HEK293 (cell line): ENCODE measurements around the gene MYO5B.
A peak's percentile ranks its signal among the peaks of the same experiment; 100 is the strongest.

ENCODE experiments used
- CTCF ChIA-PET: fragments of 350-600 bp; formaldehyde crosslinking; extraction: SDS; loops from one replicate; lab custom pipeline; 2021; ENCODE audit warnings: antibody characterized with exemption; lab: Yijun Ruan, JAX
- POLR2A ChIA-PET: fragments of 300-600 bp; formaldehyde crosslinking; extraction: SDS; loops from one replicate; lab custom pipeline; 2020; ENCODE audit warnings: antibody characterized with exemption, inconsistent platforms; lab: Yijun Ruan, JAX
- H3K27ac ChIP-seq: fragments of 200-500 bp; sonication (Bioruptor generic); 2 replicates; pipeline ENCODE4 v1.5.1; 2014; ENCODE audit warnings: low read depth, low read length, control low read depth, inconsistent platforms; ENCODE audit errors: extremely low read depth
- H3K36me3 ChIP-seq, 2 experiments: fragments of 200-500 bp in 1 of 2; sonication (Bioruptor generic) in 1 of 2; 1 replicate in 1 of 2; 2 replicates in 1 of 2; pipeline ENCODE4 v1.5.1; 2014 to 2017; ENCODE audit warnings: inconsistent platforms in 2 of 2, low read length in 2 of 2; ENCODE audit not compliant: control insufficient read depth in 2 of 2, insufficient read depth in 1 of 2
- H3K4me1 ChIP-seq: fragments of 200-500 bp; sonication (Bioruptor generic); 2 replicates; pipeline ENCODE4 v1.5.1; 2014; ENCODE audit warnings: mild to moderate bottlenecking, low read length, inconsistent platforms; ENCODE audit not compliant: control insufficient read depth, insufficient read depth
- H3K4me3 ChIP-seq: 2 replicates; pipeline ENCODE4 v1.5.1; 2011; ENCODE audit warnings: low read depth, mild to moderate bottlenecking, control low read depth, low read length, moderate library complexity
- H3K9me3 ChIP-seq: fragments of 200-500 bp; sonication (Bioruptor generic); 2 replicates; pipeline ENCODE4 v1.5.1; 2014; ENCODE audit warnings: low read depth, low read length, inconsistent platforms; ENCODE audit not compliant: control insufficient read depth, insufficient read depth
- FEZF1 ChIP-seq: fragments of 450-650 bp; formaldehyde crosslinking; IDR thresholded peaks from 2 replicates; pipeline ENCODE4 v1.5.1; 2016; ENCODE audit warnings: missing biosample characterization, missing genetic modification characterization
- GLI4 ChIP-seq: fragments of 450-650 bp; formaldehyde crosslinking; IDR thresholded peaks from 2 replicates; pipeline ENCODE4 v1.5.1; 2016; ENCODE audit warnings: missing biosample characterization, missing genetic modification characterization
- GLIS2 ChIP-seq: fragments of 450-650 bp; formaldehyde crosslinking; IDR thresholded peaks from 2 replicates; pipeline ENCODE4 v1.5.1; 2016; ENCODE audit warnings: missing biosample characterization, missing genetic modification characterization
- HOXD13 ChIP-seq: sonication (generic); formaldehyde crosslinking; IDR thresholded peaks from 2 replicates; pipeline ENCODE4 v1.8.0; 2022; ENCODE audit warnings: missing genetic modification reagents, borderline replicate concordance
- OSR2 ChIP-seq: fragments of 450-650 bp; formaldehyde crosslinking; IDR thresholded peaks from 2 replicates; pipeline ENCODE4 v1.5.1; 2016; ENCODE audit warnings: missing biosample characterization, missing genetic modification characterization
- SP3 ChIP-seq: fragments of 450-650 bp; formaldehyde crosslinking; IDR thresholded peaks from 2 replicates; pipeline ENCODE4 v1.5.1; 2016; ENCODE audit warnings: missing biosample characterization, missing genetic modification characterization
- TRIM28 ChIP-seq: IDR thresholded peaks from 2 replicates; pipeline ENCODE4 v1.6.1; 2011; ENCODE audit warnings: low read length, control low read depth, borderline replicate concordance
- TSHZ1 ChIP-seq: fragments of 450-650 bp; formaldehyde crosslinking; IDR thresholded peaks from 2 replicates; pipeline ENCODE4 v1.5.1; 2016; ENCODE audit warnings: missing biosample characterization, missing genetic modification characterization, borderline replicate concordance
- ZNF184 ChIP-seq: fragments of 450-650 bp; IDR thresholded peaks from 2 replicates; pipeline ENCODE4 v1.5.1; 2018; ENCODE audit warnings: missing biosample characterization, mild to moderate bottlenecking, missing genetic modification characterization
- ZNF248 ChIP-seq: fragments of 450-650 bp; formaldehyde crosslinking; IDR thresholded peaks from 2 replicates; pipeline ENCODE4 v1.5.1; 2017; ENCODE audit warnings: missing biosample characterization, missing genetic modification characterization
- ZNF311 ChIP-seq: fragments of 450-650 bp; formaldehyde crosslinking; IDR thresholded peaks from 2 replicates; pipeline ENCODE4 v1.5.1; 2017; ENCODE audit warnings: missing biosample characterization, missing genetic modification characterization, borderline replicate concordance
- ZNF335 ChIP-seq: fragments of 450-650 bp; formaldehyde crosslinking; conservative IDR thresholded peaks from 2 replicates; pipeline ENCODE4 v1.5.1; 2016; ENCODE audit warnings: missing biosample characterization, missing genetic modification characterization
- ZNF366 ChIP-seq: fragments of 450-650 bp; formaldehyde crosslinking; conservative IDR thresholded peaks from 2 replicates; pipeline ENCODE4 v1.5.1; 2016; ENCODE audit warnings: missing biosample characterization, missing genetic modification characterization
- ZNF391 ChIP-seq: fragments of 450-650 bp; formaldehyde crosslinking; IDR thresholded peaks from 2 replicates; pipeline ENCODE4 v1.5.1; 2016; ENCODE audit warnings: low read depth, missing biosample characterization, missing genetic modification characterization, borderline replicate concordance
- ZNF423 ChIP-seq: fragments of 450-650 bp; formaldehyde crosslinking; IDR thresholded peaks from 2 replicates; pipeline ENCODE4 v1.5.1; 2016; ENCODE audit warnings: missing biosample characterization, missing genetic modification characterization
- ZNF426 ChIP-seq: fragments of 450-650 bp; formaldehyde crosslinking; IDR thresholded peaks from 2 replicates; pipeline ENCODE4 v1.5.1; 2017; ENCODE audit warnings: missing biosample characterization, missing genetic modification characterization, mild to moderate bottlenecking, inconsistent platforms, moderate library complexity
- ZNF544 ChIP-seq: fragments of 450-650 bp; formaldehyde crosslinking; IDR thresholded peaks from 2 replicates; pipeline ENCODE4 v1.5.0; 2017; ENCODE audit warnings: missing biosample characterization, missing genetic modification characterization
- ZNF629 ChIP-seq: fragments of 450-650 bp; formaldehyde crosslinking; IDR thresholded peaks from 2 replicates; pipeline ENCODE4 v1.5.1; 2017; ENCODE audit warnings: missing biosample characterization, missing genetic modification characterization
- ZNF639 ChIP-seq: fragments of 450-650 bp; formaldehyde crosslinking; IDR thresholded peaks from 2 replicates; pipeline ENCODE4 v1.5.1; 2016; ENCODE audit warnings: missing biosample characterization, missing genetic modification characterization
- ZNF670 ChIP-seq: fragments of 450-650 bp; formaldehyde crosslinking; IDR thresholded peaks from 2 replicates; pipeline ENCODE4 v1.5.1; 2016; ENCODE audit warnings: missing biosample characterization, missing genetic modification characterization, low read depth
- ZNF692 ChIP-seq: fragments of 450-650 bp; formaldehyde crosslinking; IDR thresholded peaks from 2 replicates; pipeline ENCODE4 v1.5.1; 2016; ENCODE audit warnings: missing biosample characterization, missing genetic modification characterization
- ZXDB ChIP-seq: fragments of 450-650 bp; formaldehyde crosslinking; IDR thresholded peaks from 2 replicates; pipeline ENCODE4 v1.5.1; 2016; ENCODE audit warnings: missing biosample characterization, missing genetic modification characterization
- TF ChIP-seq, protein P1 (sequence below): fragments of 450-650 bp; formaldehyde crosslinking; IDR thresholded peaks from 2 replicates; pipeline ENCODE4 v1.5.1; 2017; ENCODE audit warnings: missing biosample characterization, missing genetic modification characterization
- TF ChIP-seq, protein P2 (sequence below): fragments of 450-650 bp; formaldehyde crosslinking; IDR thresholded peaks from 2 replicates; pipeline ENCODE4 v1.5.1; 2016; ENCODE audit warnings: missing biosample characterization, missing genetic modification characterization
- TF ChIP-seq, protein P3 (sequence below): fragments of 450-650 bp; formaldehyde crosslinking; IDR thresholded peaks from 2 replicates; pipeline ENCODE4 v1.5.1; 2016; ENCODE audit warnings: missing biosample characterization, missing genetic modification characterization, low read depth

The MYO5B gene

DNA sequence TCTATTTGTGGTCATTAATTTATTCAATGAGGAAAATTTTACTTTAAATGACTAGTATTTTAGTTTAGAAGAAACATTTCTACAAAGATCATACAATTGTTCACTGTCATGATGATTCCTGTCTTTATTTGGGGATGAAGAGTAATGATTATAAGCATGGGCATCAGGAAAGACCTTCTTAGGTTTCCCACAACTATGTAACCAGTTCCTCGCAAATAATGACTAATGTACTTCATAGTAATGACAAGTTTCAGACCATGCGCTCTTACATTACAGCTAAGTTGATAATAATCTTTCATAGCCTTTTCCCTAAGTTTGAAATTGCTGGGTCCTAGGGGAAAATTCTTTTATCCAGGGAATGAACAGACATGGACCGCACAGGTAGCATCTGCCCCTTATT is 90.5 kb downstream of the MYO5B start:
- ChIA-PET CTCF (interaction anchor here (0.6 kb wide), 1 partner anchor 1517 kb away, joined by 4 read pairs; no protein-coding TSS in a partner anchor), POLR2A (no interaction called here)

GRCh38 chr18:50099725-50100407 is 95.1 kb downstream of the MYO5B start:
- H3K36me3 ChIP-seq, result no peaks in the 10 kb centered on the region
- H3K27ac ChIP-seq, result no peak overlapping the region
- POLR2A ChIA-PET, result no interaction called here
- no peak overlapping the region for H3K4me3 ChIP-seq
- CTCF ChIA-PET, result interaction anchor here (1.0 kb wide), 1 partner anchor 105 kb away, joined by 3 read pairs; no protein-coding TSS in a partner anchor
- peaks cover 2% of the 10 kb centered on the region; the same call in 1 of the 2 replicates for H3K4me1 ChIP-seq
- no peaks in the 10 kb centered on the region for H3K9me3 ChIP-seq
- no peak for TF ChIP-seq ZNF423 (tag by site-specific recombination)
- TF ChIP-seq OSR2 (tag by site-specific recombination), result peak; percentile 39; the same call in 1 of the 2 replicates
- TF ChIP-seq, protein P1, sequence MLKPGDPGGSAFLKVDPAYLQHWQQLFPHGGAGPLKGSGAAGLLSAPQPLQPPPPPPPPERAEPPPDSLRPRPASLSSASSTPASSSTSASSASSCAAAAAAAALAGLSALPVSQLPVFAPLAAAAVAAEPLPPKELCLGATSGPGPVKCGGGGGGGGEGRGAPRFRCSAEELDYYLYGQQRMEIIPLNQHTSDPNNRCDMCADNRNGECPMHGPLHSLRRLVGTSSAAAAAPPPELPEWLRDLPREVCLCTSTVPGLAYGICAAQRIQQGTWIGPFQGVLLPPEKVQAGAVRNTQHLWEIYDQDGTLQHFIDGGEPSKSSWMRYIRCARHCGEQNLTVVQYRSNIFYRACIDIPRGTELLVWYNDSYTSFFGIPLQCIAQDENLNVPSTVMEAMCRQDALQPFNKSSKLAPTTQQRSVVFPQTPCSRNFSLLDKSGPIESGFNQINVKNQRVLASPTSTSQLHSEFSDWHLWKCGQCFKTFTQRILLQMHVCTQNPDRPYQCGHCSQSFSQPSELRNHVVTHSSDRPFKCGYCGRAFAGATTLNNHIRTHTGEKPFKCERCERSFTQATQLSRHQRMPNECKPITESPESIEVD (tag by site-specific recombination), result peak; percentile 69
- no peak for TF ChIP-seq ZNF670 (tag by site-specific recombination)
- TF ChIP-seq ZNF629, result peak; percentile 82
- TF ChIP-seq ZXDB (tag by site-specific recombination), result 0 out of 2 replicates have a peak, but pooled peaks have one; percentile 28
- TF ChIP-seq ZNF184 (tag by site-specific recombination), result peak; percentile 57; the same call in 1 of the 2 replicates
- TF ChIP-seq TSHZ1, result peak; percentile 42; the same call in 1 of the 2 replicates
- TF ChIP-seq ZNF335, result 0 out of 2 replicates have a peak, but pooled peaks have one; percentile 28
- TF ChIP-seq ZNF366, result peak; percentile 59; the same call in 1 of the 2 replicates
- TF ChIP-seq, protein P2, sequence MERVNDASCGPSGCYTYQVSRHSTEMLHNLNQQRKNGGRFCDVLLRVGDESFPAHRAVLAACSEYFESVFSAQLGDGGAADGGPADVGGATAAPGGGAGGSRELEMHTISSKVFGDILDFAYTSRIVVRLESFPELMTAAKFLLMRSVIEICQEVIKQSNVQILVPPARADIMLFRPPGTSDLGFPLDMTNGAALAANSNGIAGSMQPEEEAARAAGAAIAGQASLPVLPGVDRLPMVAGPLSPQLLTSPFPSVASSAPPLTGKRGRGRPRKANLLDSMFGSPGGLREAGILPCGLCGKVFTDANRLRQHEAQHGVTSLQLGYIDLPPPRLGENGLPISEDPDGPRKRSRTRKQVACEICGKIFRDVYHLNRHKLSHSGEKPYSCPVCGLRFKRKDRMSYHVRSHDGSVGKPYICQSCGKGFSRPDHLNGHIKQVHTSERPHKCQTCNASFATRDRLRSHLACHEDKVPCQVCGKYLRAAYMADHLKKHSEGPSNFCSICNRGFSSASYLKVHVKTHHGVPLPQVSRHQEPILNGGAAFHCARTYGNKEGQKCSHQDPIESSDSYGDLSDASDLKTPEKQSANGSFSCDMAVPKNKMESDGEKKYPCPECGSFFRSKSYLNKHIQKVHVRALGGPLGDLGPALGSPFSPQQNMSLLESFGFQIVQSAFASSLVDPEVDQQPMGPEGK, result no peak
- TF ChIP-seq FEZF1 (tag by site-specific recombination), result peak; percentile 36; the same call in 1 of the 2 replicates
- no peak for TF ChIP-seq ZNF544 (tag by site-specific recombination)
- TF ChIP-seq ZNF639 (tag by site-specific recombination), result peak; percentile 62; the same call in 1 of the 2 replicates
- TF ChIP-seq, protein P3, sequence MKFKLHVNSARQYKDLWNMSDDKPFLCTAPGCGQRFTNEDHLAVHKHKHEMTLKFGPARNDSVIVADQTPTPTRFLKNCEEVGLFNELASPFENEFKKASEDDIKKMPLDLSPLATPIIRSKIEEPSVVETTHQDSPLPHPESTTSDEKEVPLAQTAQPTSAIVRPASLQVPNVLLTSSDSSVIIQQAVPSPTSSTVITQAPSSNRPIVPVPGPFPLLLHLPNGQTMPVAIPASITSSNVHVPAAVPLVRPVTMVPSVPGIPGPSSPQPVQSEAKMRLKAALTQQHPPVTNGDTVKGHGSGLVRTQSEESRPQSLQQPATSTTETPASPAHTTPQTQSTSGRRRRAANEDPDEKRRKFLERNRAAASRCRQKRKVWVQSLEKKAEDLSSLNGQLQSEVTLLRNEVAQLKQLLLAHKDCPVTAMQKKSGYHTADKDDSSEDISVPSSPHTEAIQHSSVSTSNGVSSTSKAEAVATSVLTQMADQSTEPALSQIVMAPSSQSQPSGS (tag by site-specific recombination), result 0 out of 2 replicates have a peak, but pooled peaks have one; percentile 31
- TF ChIP-seq ZNF391 (tag by site-specific recombination), result no peak
- TF ChIP-seq ZNF692 (tag by site-specific recombination), result 0 out of 2 replicates have a peak, but pooled peaks have one; percentile 17
- TF ChIP-seq ZNF311 (tag by site-specific recombination), result no peak
- peak; percentile 41; the same call in 1 of the 2 replicates for TF ChIP-seq SP3 (tag by site-specific recombination)

More for the DNA sequence above, 90.5 kb downstream of the MYO5B start:
- no peak overlapping the region for H3K4me3 ChIP-seq
- TF ChIP-seq HOXD13 (CRISPR knock-in tag) (no peak), TRIM28 (no peak), ZNF248 (no peak), GLIS2 (tag by site-specific recombination) (no peak), ZNF426 (tag by site-specific recombination) (no peak), GLI4 (tag by site-specific recombination) (no peak)
- H3K36me3 ChIP-seq, result no peaks in the 10 kb centered on the region
- no peak overlapping the region for H3K27ac ChIP-seq
- H3K9me3 ChIP-seq, result no peaks in the 10 kb centered on the region
- H3K4me1 ChIP-seq, result peaks cover 2% of the 10 kb centered on the region; the same call in 1 of the 2 replicates
